Measurements from ENCODE around the gene PTPRM.

The PTPRM gene

DNA sequence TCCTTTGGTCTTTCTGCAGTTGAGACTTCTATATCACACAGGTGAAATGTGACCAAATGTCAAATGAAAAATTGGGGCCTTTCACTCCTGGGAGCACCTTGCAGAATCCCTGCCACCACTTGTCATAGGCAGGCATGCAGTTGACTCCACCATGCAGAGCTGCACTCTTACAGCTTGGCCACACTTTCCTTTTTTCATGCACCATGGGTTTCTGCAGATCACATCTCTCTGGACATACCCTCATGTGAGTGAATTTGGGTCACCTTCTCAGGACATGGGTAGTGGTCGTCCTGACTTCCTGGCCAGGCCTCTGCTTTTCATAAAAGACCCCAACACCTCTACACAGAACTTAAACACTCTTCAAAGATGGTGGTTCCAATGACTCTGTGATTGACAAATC lies 887.0 kb downstream of the PTPRM start:
- TF ChIP-seq MYC (IDR thresholded peaks at IDR 0.05; ENCODE audit: low read depth, low read length) (no peak), POLR2A (IDR thresholded peaks at IDR 0.05; ENCODE audit: extremely low read depth, insufficient read length) (no peak)
- TF ChIP-seq, protein P1, sequence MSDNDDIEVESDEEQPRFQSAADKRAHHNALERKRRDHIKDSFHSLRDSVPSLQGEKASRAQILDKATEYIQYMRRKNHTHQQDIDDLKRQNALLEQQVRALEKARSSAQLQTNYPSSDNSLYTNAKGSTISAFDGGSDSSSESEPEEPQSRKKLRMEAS (IDR thresholded peaks at IDR 0.05; ENCODE audit: low read depth, low read length) = no peak
- TF ChIP-seq, protein P2, sequence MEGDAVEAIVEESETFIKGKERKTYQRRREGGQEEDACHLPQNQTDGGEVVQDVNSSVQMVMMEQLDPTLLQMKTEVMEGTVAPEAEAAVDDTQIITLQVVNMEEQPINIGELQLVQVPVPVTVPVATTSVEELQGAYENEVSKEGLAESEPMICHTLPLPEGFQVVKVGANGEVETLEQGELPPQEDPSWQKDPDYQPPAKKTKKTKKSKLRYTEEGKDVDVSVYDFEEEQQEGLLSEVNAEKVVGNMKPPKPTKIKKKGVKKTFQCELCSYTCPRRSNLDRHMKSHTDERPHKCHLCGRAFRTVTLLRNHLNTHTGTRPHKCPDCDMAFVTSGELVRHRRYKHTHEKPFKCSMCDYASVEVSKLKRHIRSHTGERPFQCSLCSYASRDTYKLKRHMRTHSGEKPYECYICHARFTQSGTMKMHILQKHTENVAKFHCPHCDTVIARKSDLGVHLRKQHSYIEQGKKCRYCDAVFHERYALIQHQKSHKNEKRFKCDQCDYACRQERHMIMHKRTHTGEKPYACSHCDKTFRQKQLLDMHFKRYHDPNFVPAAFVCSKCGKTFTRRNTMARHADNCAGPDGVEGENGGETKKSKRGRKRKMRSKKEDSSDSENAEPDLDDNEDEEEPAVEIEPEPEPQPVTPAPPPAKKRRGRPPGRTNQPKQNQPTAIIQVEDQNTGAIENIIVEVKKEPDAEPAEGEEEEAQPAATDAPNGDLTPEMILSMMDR (IDR thresholded peaks at IDR 0.05; ENCODE audit: low read depth, low read length) = no peak
- H3K4me3 ChIP-seq (ENCODE audit: low read depth, low read length) = no peak overlapping the region
- DNase-seq (ENCODE audit: low read depth) = no peak

DNA sequence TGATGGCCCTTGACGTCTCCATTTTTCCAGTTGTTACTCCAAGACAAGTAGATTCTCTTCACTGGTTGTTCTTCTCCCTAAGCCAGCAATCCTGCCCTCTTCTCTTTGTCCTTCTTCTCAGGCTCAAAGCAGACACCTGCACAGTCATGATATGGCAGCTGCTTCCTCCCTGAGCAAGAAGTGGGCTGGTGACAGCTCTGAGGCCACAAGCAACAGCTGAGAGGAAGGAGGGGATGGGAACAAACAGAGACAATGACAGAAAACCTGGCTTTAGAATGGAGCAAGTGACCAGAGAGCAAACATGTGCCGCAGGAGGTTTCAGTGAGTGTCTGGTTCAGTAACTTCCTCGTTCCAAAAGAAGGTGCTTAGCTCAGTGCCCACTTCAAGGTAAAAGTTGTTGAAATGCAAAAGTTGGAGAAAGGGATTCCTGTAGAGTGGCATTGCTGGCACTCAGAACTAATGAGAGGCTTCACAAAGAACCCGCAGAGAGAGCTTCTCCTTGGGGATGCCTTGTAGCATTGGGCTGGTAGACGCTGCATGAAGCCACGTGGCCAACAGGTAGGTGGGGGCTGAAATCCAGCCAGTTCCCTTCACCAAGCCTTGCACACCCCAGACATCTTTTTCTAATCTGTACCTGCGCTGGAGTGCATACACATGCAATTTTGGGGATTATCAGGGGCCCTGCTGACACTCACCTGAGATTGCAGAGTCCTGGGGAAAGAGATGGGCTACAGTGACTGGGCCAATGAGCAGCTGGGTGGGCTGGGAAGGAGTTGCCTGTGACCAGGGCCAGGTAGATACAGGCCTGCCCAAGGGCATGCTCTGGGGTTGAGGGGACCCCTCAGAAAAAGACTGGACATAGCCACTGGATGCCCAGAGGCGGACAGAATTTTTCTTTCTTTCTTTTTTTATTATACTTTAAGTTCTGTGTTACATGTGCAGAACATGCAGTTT lies 888.8 kb downstream of the PTPRM start:
- DNase-seq (ENCODE audit: low read depth) = no peak

More for the DNA sequence above, 888.8 kb downstream of the PTPRM start:
- no peak overlapping the region for H3K4me3 ChIP-seq (ENCODE audit: low read depth, low read length)
- TF ChIP-seq, protein P2 (IDR thresholded peaks at IDR 0.05; ENCODE audit: low read depth, low read length) = no peak
- TF ChIP-seq POLR2A (IDR thresholded peaks at IDR 0.05; ENCODE audit: extremely low read depth, insufficient read length) = no peak
- TF ChIP-seq MYC (IDR thresholded peaks at IDR 0.05; ENCODE audit: low read depth, low read length) = no peak
- TF ChIP-seq, protein P1 (IDR thresholded peaks at IDR 0.05; ENCODE audit: low read depth, low read length) = no peak
